Astrocyte of the cerebellum (primary cell): ENCODE measurements around the gene SMIM26.

ENCODE experiments used
- DNase-seq: peaks from one replicate; pipeline ENCODE4 v3.0.0-alpha.2; 2011; ENCODE audit warnings: low read depth
- H3K4me3 ChIP-seq: 2 replicates; pipeline ENCODE4 v1.5.1; 2011; ENCODE audit warnings: mild to moderate bottlenecking, low read depth, low read length, moderate library complexity
- in situ Hi-C: cut with HindIII; loops from 2 replicates; pipeline ENCODE4 v1.10.0; 2017; ENCODE audit warnings: low sequenced_read_pairs
- TF ChIP-seq, protein P1 (sequence below): IDR thresholded peaks from 2 replicates; pipeline ENCODE4 v1.5.1; 2012; ENCODE audit warnings: low read length, low read depth, moderate library complexity, mild to moderate bottlenecking; ENCODE audit errors: missing control alignments

SMIM26 gene

GRCh38 chr20:18588574-18588933 lies 21.3 kb downstream of the SMIM26 start:
- DNase-seq: no peak
- TF ChIP-seq, protein P1, sequence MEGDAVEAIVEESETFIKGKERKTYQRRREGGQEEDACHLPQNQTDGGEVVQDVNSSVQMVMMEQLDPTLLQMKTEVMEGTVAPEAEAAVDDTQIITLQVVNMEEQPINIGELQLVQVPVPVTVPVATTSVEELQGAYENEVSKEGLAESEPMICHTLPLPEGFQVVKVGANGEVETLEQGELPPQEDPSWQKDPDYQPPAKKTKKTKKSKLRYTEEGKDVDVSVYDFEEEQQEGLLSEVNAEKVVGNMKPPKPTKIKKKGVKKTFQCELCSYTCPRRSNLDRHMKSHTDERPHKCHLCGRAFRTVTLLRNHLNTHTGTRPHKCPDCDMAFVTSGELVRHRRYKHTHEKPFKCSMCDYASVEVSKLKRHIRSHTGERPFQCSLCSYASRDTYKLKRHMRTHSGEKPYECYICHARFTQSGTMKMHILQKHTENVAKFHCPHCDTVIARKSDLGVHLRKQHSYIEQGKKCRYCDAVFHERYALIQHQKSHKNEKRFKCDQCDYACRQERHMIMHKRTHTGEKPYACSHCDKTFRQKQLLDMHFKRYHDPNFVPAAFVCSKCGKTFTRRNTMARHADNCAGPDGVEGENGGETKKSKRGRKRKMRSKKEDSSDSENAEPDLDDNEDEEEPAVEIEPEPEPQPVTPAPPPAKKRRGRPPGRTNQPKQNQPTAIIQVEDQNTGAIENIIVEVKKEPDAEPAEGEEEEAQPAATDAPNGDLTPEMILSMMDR: no peak
- H3K4me3 ChIP-seq: peak overlapping the region; percentile 69
- in situ Hi-C loops: no loop called here

DNA sequence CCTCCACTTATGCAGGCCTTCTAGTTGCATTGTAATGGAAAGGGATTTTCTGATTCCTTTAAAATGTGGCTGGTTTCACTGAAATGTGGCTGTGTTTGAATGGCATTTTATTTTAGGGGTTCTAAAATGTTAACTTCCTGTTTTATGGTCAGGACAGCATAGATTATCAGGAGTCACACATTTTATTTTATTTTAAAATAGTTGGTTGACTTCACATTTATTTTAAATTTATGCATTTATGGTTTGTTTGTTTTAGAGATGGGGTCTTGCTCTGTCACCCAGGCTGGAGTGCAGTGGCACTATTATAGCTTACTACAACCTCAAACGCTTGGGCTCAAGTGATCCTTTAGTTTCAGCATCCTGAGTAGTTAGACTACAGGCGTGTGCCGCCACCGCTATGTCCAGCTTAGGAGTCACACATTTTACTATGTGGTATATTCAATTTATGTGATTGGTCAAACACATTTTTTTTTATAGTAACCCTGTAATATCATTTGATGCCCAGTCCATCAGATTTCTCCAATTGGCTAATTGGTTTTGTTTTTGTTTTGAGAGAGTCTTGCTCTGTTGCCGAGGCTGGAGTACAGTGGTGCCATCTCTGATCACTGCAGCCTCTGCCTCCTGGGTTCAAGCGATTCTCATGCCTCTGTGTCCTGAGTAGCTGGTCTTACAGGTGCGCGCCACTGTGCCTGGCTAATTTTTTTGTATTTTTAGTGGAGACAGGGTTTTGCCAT lies 22.9 kb downstream of the SMIM26 start:
- in situ Hi-C loops: no loop called here
- TF ChIP-seq, protein P1: no peak
- H3K4me3 ChIP-seq: no peak overlapping the region
- DNase-seq: no peak

GRCh38 chr20:18596270-18596669 lies 29.0 kb downstream of the SMIM26 start:
- DNase-seq: no peak
- in situ Hi-C loops: no loop called here
- no peak overlapping the region for H3K4me3 ChIP-seq
- TF ChIP-seq, protein P1: no peak

- DNase-seq: no peak
- H3K4me3 ChIP-seq: no peak overlapping the region
- TF ChIP-seq, protein P1: no peak
- in situ Hi-C loops: no loop called here
Measured at GRCh38 chr20:18609741-18610140, 42.5 kb downstream of the SMIM26 start.

- no peak overlapping the region for H3K4me3 ChIP-seq
- in situ Hi-C loops: no loop called here
- DNase-seq: no peak
- TF ChIP-seq, protein P1: no peak
Measured at GRCh38 chr20:18611492-18611891, 44.3 kb downstream of the SMIM26 start.

- in situ Hi-C loops: no loop called here
- H3K4me3 ChIP-seq: no peak overlapping the region
- TF ChIP-seq, protein P1: no peak
- DNase-seq: no peak
Measured at GRCh38 chr20:18613553-18613952, 46.3 kb downstream of the SMIM26 start.
